Activated CD4-positive, alpha-beta T cell treated with anti-CD3 and anti-CD28 coated beads for 48 hours (primary cell): ENCODE measurements around the gene C3.
A peak's percentile ranks its signal among the peaks of the same experiment; 100 is the strongest.
"Not testable (repeated sequence)": the region's sequence is repeated elsewhere in the genome, so short reads cannot be mapped to it uniquely, and the experiment has no call there.

Source experiments
- DNase-seq: peaks from one replicate; pipeline ENCODE4 v3.0.0-alpha.2; 2020

Gene C3

GRCh38 chr19:6685962-6686627 is 34.4 kb downstream of the C3 start:
- no peak for DNase-seq

- DNase-seq: no peak
Measured at GRCh38 chr19:6685482-6685881, 35.0 kb downstream of the C3 start.

DNA sequence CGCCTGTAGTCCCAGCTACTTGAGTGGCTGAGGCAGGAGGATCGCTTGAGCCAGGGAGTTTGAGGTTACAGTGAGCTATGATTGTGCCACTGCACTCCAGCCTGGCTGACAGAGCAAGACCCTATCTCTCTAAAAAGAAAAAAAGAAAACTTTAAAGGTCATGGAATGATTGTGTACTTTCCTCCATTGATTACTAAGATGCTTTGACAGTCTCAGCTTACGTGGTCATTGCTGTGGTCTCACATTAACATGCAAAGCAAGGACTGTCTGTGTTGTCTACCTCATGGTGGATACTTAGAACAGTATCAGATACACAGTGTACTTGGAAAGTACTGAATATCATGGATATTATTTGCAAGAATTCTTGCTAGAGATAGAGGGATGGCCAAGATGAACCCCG is 36.5 kb downstream of the C3 start:
- DNase-seq: no peak

GRCh38 chr19:6682607-6683128 is 37.8 kb downstream of the C3 start:
- DNase-seq: no peak

- DNase-seq: no peak
Measured at GRCh38 chr19:6680141-6680540, 40.3 kb downstream of the C3 start.

DNA sequence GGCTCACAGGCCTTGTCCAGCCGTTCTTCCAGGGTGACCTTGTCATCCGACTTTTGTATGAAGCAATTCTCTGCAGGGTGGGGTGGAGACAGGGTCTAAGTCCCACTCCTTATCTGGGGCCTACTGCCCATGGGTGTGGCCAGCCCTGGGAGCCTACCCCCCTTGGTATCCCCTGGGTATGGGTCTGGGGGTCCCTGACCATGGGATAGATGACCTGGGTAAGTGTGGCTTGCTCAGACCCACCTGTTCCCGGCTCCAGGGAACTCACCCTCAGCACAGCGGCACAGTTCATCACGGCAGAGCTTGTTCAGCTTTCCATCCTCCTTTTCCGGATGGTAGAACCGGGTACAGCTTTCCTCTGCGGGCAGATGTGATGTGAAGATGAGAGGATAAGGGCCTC is 41.3 kb downstream of the C3 start:
- DNase-seq: no peak

DNA sequence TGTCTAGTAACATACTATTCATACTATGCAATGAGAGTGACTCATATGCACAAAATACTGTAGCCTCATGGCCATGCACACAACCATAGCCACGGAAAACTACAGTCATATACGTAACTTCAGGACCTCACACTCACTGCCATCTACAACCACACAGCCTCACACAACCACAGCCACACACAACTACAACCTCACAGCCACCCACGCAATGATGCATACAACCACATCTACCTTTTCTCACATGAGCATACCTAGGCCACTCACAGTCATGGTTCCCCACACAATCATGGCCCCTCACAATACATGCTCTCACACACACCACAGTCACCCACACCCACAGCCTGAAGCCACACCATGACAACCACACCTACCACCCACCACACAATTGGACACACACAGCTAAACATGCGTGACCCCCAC is 41.8 kb downstream of the C3 start:
- DNase-seq: peak; percentile 88

- DNase-seq: peak; percentile 82
Measured at GRCh38 chr19:6677883-6678689, 42.4 kb downstream of the C3 start.

- DNase-seq: no peak
Measured at GRCh38 chr19:6677495-6677882, 43.0 kb downstream of the C3 start.

GRCh38 chr19:6676288-6676687 is 44.2 kb downstream of the C3 start:
- DNase-seq: no peak

- DNase-seq: peak; percentile 95
Measured at GRCh38 chr19:6674868-6675305, 45.6 kb downstream of the C3 start.

DNA sequence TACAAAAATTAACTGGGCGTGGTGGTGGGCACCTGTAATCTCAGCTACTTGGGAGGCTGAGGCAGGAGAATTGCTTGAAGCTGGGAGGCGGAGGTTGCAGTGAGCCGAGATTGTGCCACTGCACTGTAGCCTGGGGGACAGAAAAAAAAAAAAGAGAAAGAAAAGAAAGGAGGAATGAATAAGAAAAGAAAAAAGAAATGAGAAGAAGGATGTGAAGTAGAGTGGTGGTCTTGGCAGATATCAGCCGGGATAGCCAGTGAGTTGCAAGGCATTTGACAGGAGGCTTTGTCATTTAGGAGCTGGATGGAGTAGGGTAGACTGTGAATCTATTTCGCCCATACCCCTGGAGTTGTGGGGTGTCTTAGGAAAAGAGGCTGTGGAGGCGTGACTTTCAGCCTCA is 46.0 kb downstream of the C3 start:
- not testable (repeated sequence) for DNase-seq

DNA sequence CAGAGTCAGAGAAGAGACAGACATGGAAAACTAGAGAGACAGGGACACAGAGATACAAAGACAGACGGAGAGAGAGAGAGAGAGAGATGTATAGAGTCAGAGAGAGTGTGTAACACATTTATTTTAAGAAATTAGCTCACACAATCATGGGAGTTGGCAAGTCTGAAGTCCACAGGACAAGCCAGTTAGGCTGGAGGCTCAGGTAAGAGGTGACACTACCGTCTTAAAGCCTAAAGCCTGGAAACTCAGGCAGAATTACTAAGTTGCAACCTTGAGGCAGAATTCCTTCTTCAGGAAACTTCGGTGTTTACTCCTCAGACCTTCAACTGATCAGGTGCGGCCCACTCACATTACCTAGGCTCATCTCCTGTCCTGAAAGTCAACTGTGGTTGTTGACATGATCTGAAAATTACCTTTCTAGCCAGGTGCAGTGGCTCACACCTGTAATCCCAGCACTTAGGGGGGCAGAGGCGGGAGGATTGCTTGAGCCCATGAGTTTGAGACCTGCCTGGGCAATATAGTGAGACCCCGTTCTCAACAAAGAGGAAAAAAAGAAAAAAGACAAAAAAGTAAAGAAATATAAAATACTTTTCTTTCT is 47.7 kb downstream of the C3 start:
- DNase-seq: no peak

DNA sequence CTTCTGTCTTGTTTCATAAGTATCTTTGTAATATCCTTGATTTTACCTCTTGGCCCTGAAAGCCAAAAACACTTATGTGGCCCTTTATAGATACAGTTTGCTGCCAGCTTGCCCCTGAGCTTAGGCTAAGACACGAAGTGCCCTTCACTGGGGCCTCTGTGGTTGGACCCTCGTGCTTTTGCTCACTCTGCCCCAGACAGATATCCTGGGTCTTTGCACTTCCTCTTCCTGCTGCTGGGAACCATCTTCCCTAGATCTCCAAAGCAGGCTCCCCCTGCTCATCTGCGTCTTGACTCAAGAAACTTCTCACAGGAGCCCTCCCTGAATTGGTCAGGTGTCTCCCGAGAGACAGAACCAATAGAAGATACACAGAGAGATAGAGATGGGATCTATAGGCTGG is 48.5 kb downstream of the C3 start:
- no peak for DNase-seq

GRCh38 chr19:6668691-6669090 is 51.8 kb downstream of the C3 start:
- peak; percentile 48 for DNase-seq

DNA sequence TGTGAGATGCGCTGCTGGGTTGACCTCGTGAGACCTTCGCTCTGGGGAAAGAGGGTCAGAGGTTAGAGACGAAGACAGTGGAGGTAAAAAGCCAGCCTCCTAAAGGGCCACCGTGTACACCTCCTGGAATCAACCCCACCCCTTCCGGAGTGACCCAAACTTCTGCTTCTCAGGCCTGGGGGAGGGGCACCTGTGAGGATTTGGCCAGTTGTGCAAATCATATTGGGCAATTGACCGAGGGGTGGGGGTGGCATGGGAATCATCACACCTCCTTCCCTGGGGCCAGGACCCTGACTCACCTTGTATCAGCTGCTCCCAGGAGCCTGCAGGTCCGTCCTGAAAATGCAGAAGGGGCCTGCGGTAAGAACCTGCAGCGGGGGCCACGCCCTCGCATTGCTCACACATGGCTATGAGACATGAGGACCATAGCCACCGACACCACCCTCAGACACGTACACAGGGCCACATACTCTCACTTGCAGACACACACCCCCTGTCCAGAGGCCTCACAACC is 53.3 kb downstream of the C3 start:
- peak; percentile 57 for DNase-seq

DNA sequence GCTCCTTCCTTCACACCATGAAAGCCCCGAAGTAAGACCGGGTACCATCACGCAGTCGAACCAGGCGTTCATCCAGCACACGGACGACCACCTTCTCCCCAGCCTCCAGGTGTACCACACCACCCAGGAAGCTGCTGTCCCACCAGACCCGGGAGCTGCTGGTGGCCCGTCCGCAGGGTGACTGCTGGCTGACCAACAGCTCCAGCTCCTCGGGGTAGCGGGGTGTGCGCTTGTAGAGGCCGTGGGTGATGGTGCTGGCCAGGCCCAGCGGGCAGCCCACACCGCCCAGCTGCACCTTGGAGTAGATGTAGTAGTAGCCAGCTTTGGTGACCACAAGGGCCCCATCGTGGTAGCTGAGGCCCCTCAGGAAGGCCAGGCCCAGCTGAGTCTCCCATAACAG is 55.5 kb downstream of the C3 start:
- no peak for DNase-seq

DNA sequence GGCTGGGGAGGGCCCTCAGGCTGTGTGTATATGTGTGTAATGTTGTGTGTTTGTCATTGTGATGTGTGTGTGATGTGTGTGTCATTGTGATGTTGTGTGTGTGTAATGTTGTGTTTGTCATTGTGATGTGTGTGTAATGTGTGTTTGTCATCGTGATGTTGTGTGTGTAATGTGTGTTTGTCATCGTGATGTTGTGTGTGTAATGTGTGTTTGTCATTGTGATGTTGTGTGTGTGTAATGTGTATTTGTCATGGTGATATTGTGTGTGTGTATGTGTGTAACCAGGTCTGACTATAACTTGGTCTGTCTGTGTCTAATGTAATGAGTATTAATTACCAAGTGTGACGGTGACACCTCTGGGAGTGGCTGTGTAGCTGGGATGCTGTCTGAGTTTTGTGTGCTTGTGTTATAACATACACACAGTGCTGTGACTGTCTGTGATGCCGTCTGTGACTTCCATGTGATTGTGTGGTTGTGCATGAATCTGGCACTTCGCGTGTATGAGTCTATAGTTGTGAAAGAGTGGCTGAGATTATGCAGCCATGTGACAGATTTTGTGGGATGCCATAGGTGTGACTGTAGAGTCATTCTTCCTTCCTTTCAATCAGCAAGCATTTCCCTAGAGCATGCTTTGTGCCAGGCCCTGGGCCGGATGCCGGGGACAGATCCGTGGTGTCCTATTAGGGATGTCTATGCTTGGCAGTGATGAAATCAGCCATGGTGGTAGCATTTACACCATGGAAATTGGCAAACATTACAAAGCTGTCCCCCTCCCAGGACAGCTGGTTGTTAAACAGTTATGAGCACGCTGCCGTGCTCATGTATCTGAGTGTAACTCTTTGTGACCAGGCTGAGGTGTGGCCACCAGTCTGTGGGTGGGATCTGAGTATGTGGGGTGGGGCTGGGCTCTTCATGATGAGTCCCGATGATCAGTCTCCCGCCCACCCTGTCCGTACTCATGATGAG is 56.9 kb downstream of the C3 start:
- DNase-seq: peak; percentile 64

GRCh38 chr19:6662702-6663101 is 57.7 kb downstream of the C3 start:
- DNase-seq: no peak

DNA sequence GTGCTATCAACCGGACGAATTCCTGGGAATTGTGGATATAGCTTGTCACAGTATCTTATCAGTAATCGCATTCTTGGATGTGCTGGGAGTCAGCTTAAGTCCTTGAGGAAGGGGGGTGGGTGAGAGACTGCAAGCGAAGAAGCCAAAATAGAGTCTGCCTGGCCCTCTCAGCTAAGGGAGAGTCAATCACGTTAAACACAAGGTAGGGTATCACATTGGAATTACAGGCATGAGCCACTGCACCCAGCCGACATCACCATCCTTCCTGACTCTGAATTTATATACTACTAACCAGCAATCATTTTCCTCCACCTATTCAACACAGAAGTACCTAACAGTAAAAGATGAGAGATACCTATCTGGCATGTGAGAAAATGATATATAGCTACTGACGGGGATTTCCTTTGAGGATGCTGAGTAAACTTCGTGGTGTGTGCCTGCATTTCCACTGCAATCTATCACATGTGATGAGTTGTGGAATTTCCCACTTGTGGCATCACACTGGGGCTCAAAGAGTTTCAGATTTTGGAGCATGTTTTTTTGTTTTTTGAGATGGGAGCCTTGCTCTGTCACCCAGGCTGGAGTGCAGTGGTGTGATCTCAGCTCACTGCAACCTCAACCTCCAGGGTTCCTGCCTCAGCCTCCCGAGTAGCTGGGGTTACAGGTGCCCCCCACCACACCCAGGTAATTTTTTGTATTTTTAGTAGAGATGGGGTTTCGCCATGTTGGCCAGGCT is 58.8 kb downstream of the C3 start:
- peak; percentile 73 for DNase-seq

DNA sequence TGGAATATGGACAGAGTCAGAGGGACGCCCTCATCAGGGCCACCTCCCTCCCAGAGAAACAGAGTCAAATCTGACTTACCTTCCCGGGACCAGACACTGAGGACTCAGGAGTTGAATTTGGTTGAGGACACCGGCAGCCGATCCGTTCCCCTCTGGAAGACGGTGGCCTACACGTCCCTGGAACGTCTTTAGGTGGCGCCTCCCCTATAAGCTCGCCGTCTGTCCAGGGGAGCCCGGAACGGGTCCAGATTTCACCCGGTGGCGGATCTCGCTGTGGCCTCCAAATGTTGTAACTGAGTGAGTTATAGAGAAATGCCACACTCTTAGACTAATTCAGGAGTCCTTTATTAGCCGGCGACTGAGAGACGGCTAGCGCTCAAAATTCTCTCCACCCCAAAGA is 59.5 kb downstream of the C3 start:
- DNase-seq: no peak

- not testable (repeated sequence) for DNase-seq
Measured at GRCh38 chr19:6656390-6656789, 64.1 kb downstream of the C3 start.
